Pancreas (tissue), 10 donors: ENCODE measurements around the gene TTC8. TPM values are rescaled to one million over a fixed set of nuclear protein-coding genes. Genes with fewer than 3 reads are reported as not detected.

ENCODE experiments used
- ATAC-seq, 4 donors: fragments of 200-7000 bp; cut with Tn5 transposase; one replicate each; pipeline versions ENCODE4 v1.8.0 to v1.9.1; 2020; ENCODE audit warnings: mild to moderate bottlenecking in 4 of 4, moderate library complexity in 4 of 4
- DNase-seq, 6 donors: peaks; one replicate each; pipeline ENCODE4 v3.0.0-alpha.2; 2020
- FAIRE-seq: peaks from 2 replicates; lab custom pipeline; 2012; peaks lifted over from hg19 to GRCh38; lab: Jason Lieb, UNC
- H3K27ac ChIP-seq, 4 donors: fragments of 200-600 bp; sonication (generic); 1 replicate in 3 of 4; 2 replicates in 1 of 4; pipeline versions ENCODE4 v1.5.0 to v1.8.0; 2020
- H3K27me3 ChIP-seq, 4 donors: fragments of 200-600 bp; one replicate each; pipeline ENCODE4 v1.8.0; 2021
- H3K36me3 ChIP-seq, 3 donors: fragments of 200-600 bp; sonication (generic) in 1 of 3; one replicate each; pipeline versions ENCODE4 v1.5.0 to v1.8.0; 2020 to 2021
- H3K4me1 ChIP-seq, 3 donors: fragments of 200-600 bp; one replicate each; pipeline ENCODE4 v1.8.0; 2021
- H3K4me3 ChIP-seq, 4 donors: fragments of 200-600 bp; sonication (generic) in 2 of 4; one replicate each; pipeline versions ENCODE4 v1.5.0 to v1.8.0; 2020 to 2021
- H3K9me3 ChIP-seq, 4 donors: fragments of 200-600 bp; one replicate each; pipeline ENCODE4 v1.8.0; 2021
- WGBS, 2 donors: extraction: QIAGEN DNeasy Blood & Tissue Kit; methylation state at CpG; one replicate each; pipeline ENCODE4 v1.1.7; 2013; 5-methylcytosine and 5-hydroxymethylcytosine counted together
- intact Hi-C, 3 donors: fragments of 100-400 bp; cut with DNase I; formaldehyde crosslinking; loops; one replicate each; pipeline versions ENCODE4 v1.11.1 to v1.14.2; 2022
- polyA plus RNA-seq, 2 donors: library from polyadenylated mRNA; stranded (reverse); fragments of 200-250 nt; gene quantifications; one replicate each; pipeline ENCODE4 v1.2.3, GENCODE V29; 2013
- total RNA-seq, 6 donors: library from RNA; stranded (reverse); fragmentation: NEBNext Ultra II Directional in 4 of 6; extraction: Animal tissue kit (Norgen Biotek cat#: 25700) in 4 of 6; gene quantifications; one replicate each; pipeline versions ENCODE4 v1.2.1 to v1.2.4, GENCODE V29; 2021 to 2023
- TF ChIP-seq, protein P1 (sequence below), 4 donors: fragments of 200-600 bp; sonication (generic) in 3 of 4; IDR thresholded peaks; one replicate each; pipeline versions ENCODE4 v1.5.0 to v1.8.0; 2021; ENCODE audit warnings: antibody characterized with exemption in 4 of 4
- donor health status: healthy with polysubstance abuse.
- donor health status: DM: no; HTN: no; CAD: no; lungs with moderate emphysema.
- donor health status: DM: no; HTN: no; CAD: no.
- donor health status: control.
- donor health status: control.
- donor health status: Bipolar disorder and iron deficiency.
- donor health status: DM: yes; HTN: yes; CAD: no.
- donor health status: DM: no; HTN: no; CAD: no.
- donor health status: DM: no; HTN: no; CAD: no.
- donor health status: DM: yes; HTN: yes; CAD: no.

The TTC8 gene
- total and polyA plus RNA-seq, 8 donors, result 5.9 to 35.9 (median 10.2) TPM

DNA sequence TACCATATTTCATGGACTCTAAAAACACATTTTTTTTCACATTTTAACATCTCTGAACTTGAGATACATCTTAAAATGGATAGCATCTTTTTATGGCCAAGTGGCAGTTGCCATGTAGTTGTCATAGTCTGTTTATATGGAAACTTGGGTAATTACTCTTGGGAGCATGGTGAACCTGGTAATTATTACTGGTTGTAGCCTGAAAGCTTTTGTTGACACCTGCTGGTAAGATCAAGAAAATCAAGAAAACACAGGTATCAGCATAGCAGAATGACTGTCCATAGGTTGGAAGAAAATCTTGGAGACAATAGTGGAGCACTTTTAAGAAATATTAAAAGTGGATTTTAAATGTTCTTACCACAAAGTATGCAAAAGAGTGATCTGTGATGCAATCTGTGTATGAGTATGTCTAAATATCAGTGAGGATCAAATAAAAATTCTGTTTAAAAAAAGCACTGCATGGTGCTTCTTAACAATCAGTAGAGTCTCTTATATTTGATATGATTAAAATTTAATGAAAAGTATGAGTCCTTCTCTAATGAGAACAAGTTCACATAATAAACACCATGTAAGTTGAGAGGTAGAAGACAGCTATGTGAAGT lies 44.2 kb downstream of the TTC8 start:
- DNase-seq (no peak), ATAC-seq (peak; percentile 43 to 78 (median 76))
- TF ChIP-seq, protein P1, sequence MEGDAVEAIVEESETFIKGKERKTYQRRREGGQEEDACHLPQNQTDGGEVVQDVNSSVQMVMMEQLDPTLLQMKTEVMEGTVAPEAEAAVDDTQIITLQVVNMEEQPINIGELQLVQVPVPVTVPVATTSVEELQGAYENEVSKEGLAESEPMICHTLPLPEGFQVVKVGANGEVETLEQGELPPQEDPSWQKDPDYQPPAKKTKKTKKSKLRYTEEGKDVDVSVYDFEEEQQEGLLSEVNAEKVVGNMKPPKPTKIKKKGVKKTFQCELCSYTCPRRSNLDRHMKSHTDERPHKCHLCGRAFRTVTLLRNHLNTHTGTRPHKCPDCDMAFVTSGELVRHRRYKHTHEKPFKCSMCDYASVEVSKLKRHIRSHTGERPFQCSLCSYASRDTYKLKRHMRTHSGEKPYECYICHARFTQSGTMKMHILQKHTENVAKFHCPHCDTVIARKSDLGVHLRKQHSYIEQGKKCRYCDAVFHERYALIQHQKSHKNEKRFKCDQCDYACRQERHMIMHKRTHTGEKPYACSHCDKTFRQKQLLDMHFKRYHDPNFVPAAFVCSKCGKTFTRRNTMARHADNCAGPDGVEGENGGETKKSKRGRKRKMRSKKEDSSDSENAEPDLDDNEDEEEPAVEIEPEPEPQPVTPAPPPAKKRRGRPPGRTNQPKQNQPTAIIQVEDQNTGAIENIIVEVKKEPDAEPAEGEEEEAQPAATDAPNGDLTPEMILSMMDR (IDR thresholded peaks at IDR 0.05), result peak in 2 of 4 donors; percentile 14

DNA sequence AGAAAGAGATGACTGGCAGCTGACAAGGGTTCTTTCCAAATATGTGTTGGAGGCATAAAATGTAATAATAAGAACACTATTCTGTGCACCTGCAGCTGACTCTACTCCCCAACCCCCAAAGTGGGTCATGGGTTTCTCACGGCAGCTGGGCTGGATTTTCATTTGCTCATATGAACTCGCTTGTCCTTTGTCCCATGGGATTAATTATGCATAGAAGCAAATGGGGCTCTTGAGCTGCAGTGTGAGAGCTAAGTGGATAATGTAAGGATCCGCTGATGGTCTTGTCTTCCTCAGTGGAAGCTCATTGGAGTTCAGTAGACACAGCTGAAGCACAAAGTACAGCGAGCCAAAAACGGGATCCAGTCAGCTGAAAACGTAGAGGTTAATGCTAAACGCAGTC lies 46.3 kb downstream of the TTC8 start:
- DNase-seq (no peak), FAIRE-seq (no peak), ATAC-seq (no peak)
- no peaks in the 10 kb centered on the region for H3K9me3 ChIP-seq
- no peaks in the 10 kb centered on the region for H3K4me1 ChIP-seq
- TF ChIP-seq, protein P1 (IDR thresholded peaks at IDR 0.05), result no peak
- no peaks in the 10 kb centered on the region for H3K27me3 ChIP-seq
- intact Hi-C loops, result no loop called here
- H3K27ac ChIP-seq, result no peak overlapping the region
- H3K4me3 ChIP-seq, result no peak overlapping the region
- WGBS, 2 donors, result 89 to 94% methylated on average over 7 of the region's 7 CpGs
- peaks cover 0 to 11% (median 4%) of the 10 kb centered on the region in 3 donors for H3K36me3 ChIP-seq

More for the DNA sequence above, 44.2 kb downstream of the TTC8 start:
- intact Hi-C loops, result no loop called here
- no peaks in the 10 kb centered on the region for H3K9me3 ChIP-seq
- H3K36me3 ChIP-seq, result peaks cover 0 to 11% (median 0%) of the 10 kb centered on the region in 3 donors
- no peaks in the 10 kb centered on the region for H3K4me1 ChIP-seq
- H3K27ac ChIP-seq, result no peak overlapping the region
- no peaks in the 10 kb centered on the region for H3K27me3 ChIP-seq
- peak; percentile 26 for FAIRE-seq
- H3K4me3 ChIP-seq, result no peak overlapping the region

- intact Hi-C loops, result no loop called here
Observed at GRCh38 chr14:88871429-88871828, 47.0 kb downstream of the TTC8 start.

DNA sequence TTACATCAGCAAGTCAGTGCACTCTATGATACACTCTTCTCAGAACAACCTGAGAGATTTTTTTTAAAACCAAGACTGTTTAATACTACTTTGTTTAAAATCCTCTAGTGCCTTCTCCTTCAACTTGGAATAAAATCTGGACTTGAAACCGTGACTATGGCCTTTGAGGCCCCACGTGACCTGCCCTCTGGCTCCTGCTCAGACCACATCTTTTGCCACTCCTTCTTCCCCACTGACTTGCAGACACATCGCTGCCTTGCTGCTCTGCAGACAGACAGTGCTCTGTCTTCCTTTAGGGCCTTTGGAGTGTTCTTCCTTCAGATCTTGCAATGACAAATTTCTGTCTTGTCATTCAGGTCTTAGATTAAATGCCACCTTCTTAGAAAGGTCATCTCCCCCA lies 48.5 kb downstream of the TTC8 start:
- DNase-seq (no peak), FAIRE-seq (no peak), ATAC-seq (no peak)
- Histone ChIP-seq H3K4me1 (no peaks in the 10 kb centered on the region), H3K9me3 (no peaks in the 10 kb centered on the region), H3K36me3 (peaks cover 0 to 11% (median 7%) of the 10 kb centered on the region in 3 donors), H3K27ac (no peak overlapping the region), H3K4me3 (no peak overlapping the region), H3K27me3 (no peaks in the 10 kb centered on the region)
- TF ChIP-seq, protein P1 (IDR thresholded peaks at IDR 0.05), result no peak
- intact Hi-C loops, result no loop called here
- 84 to 92% methylated on average over 3 of the region's 3 CpGs for WGBS, 2 donors

More at GRCh38 chr14:88871429-88871828, 47.0 kb downstream of the TTC8 start:
- no peak for FAIRE-seq
- Histone ChIP-seq H3K27me3 (no peaks in the 10 kb centered on the region), H3K36me3 (peaks cover 0 to 11% (median 7%) of the 10 kb centered on the region in 3 donors), H3K9me3 (no peaks in the 10 kb centered on the region), H3K4me3 (no peak overlapping the region), H3K4me1 (no peaks in the 10 kb centered on the region), H3K27ac (no peak overlapping the region)
- no peak for ATAC-seq
- WGBS, 2 donors, result 88 to 93% methylated on average over 3 of the region's 3 CpGs
- no peak for DNase-seq
- TF ChIP-seq, protein P1 (IDR thresholded peaks at IDR 0.05), result no peak

DNA sequence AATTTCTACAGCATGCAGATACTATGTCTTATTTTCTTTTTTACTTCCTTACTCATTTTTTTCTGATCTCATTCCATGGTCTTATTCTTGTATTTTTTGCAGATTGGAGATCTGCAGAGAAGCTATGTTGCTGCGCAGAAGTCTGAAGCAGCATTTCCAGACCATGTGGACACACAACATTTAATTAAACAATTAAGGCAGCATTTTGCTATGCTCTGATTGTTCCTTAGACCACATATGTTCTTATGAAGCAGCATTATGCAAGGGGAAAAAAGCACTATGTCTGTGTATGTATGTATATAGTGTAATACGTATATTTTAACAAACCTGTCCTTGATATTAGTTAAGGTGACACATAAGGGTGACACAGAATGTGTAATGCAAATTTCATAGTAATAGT lies 52.7 kb downstream of the TTC8 start:
- FAIRE-seq, result no peak
- DNase-seq, result no peak
- Histone ChIP-seq H3K36me3 (peaks cover 0 to 15% (median 7%) of the 10 kb centered on the region in 3 donors), H3K4me1 (no peaks in the 10 kb centered on the region), H3K27ac (no peak overlapping the region), H3K27me3 (no peaks in the 10 kb centered on the region), H3K4me3 (no peak overlapping the region), H3K9me3 (no peaks in the 10 kb centered on the region)
- 92 to 96% methylated on average over 2 of the region's 2 CpGs for WGBS, 2 donors
- no peak for ATAC-seq
- intact Hi-C loops, result no loop called here
- TF ChIP-seq, protein P1 (IDR thresholded peaks at IDR 0.05), result no peak
